SK-N-MC (cell line): ENCODE measurements around the gene SERINC2.

Experiments
- EZH2 ChIP-seq: fragments of 200-600 bp; sonication (generic); IDR thresholded peaks from one replicate; pipeline ENCODE4 v1.6.1; 2017; ENCODE audit warnings: antibody characterized with exemption
- FOXP2 ChIP-seq: optimal IDR thresholded peaks from 2 replicates; pipeline ENCODE3; 2011; ENCODE audit warnings: mild to moderate bottlenecking, moderate library complexity; ENCODE audit not compliant: insufficient read depth; ENCODE audit errors: extremely low read length, control extremely low read depth
- POLR2AphosphoS5 ChIP-seq: IDR thresholded peaks from 2 replicates; pipeline ENCODE4 v1.6.1; 2012; ENCODE audit warnings: mild to moderate bottlenecking, low read depth, low read length, borderline replicate concordance

- TF ChIP-seq POLR2AphosphoS5 (no peak), EZH2 (no peak), FOXP2 (no peak)
Measured at GRCh38 chr1:31442648-31442994, 29.6 kb downstream of the SERINC2 start.
